Measurements from ENCODE around the gene ZNF135.

ZNF135 gene

GRCh38 chr19:58096884-58097283 is 37.8 kb downstream of the ZNF135 start:
- DNase-seq = no peak

GRCh38 chr19:58097349-58097748 is 38.3 kb downstream of the ZNF135 start:
- DNase-seq = no peak

- peak; percentile 95 to 97 (median 95) for DNase-seq
These were observed 38.9 kb downstream of the ZNF135 start, which contains the start of gene ZSCAN18 for GRCh38 chr19:58097781-58098681. TSS of gene ZSCAN18 (minus strand) at chr19:58098231. CDS start at chr19:58090267, 7,964 bp downstream.

- no peak for DNase-seq
These were observed 39.6 kb downstream of the ZNF135 start for GRCh38 chr19:58098682-58098998.

GRCh38 chr19:58107778-58108545 is 48.9 kb downstream of the ZNF135 start:
- no peak for DNase-seq

GRCh38 chr19:58108546-58108817 is 49.4 kb downstream of the ZNF135 start:
- no peak for DNase-seq

- DNase-seq = no peak
These were observed 58.9 kb downstream of the ZNF135 start for GRCh38 chr19:58117841-58118575.

GRCh38 chr19:58118979-58119733 is 60.1 kb downstream of the ZNF135 start:
- no peak for DNase-seq
